GM12873 (cell line): Measurements from ENCODE around the gene BORCS8.

Experiments
- CTCF ChIP-seq: IDR thresholded peaks from 2 replicates; pipeline ENCODE4 v1.5.1; 2012; ENCODE audit warnings: low read depth, mild to moderate bottlenecking, moderate library complexity, low read length, control low read depth; ENCODE audit not compliant: insufficient read depth; ENCODE audit errors: missing control alignments

BORCS8 gene

GRCh38 chr19:19192078-19192882 is at the start of gene BORCS8, which contains the start of gene RFXANK:
BORCS8 (minus strand) TSS chr19:19192152; CDS start chr19:19192117, 35 bp downstream.
RFXANK (plus strand) TSS chr19:19192258; CDS start chr19:19193947, 1,689 bp downstream.
- TF ChIP-seq CTCF: no peak

- no peak for TF ChIP-seq CTCF
Observed at GRCh38 chr19:19240476-19240875, 48.5 kb upstream of the BORCS8 start.

GRCh38 chr19:19239675-19240074 is 47.7 kb upstream of the BORCS8 start:
- no peak for TF ChIP-seq CTCF

GRCh38 chr19:19238126-19238894 is 46.4 kb upstream of the BORCS8 start:
- TF ChIP-seq CTCF: no peak

GRCh38 chr19:19236173-19236572 is 44.2 kb upstream of the BORCS8 start:
- TF ChIP-seq CTCF: no peak

- no peak for TF ChIP-seq CTCF
Observed at GRCh38 chr19:19234220-19234816, 42.4 kb upstream of the BORCS8 start.

- no peak for TF ChIP-seq CTCF
Observed at GRCh38 chr19:19232261-19232721, 40.3 kb upstream of the BORCS8 start.
